H1 (cell line): ENCODE data around the gene CD58. TPM values are rescaled to one million over a fixed set of nuclear protein-coding genes. Genes with fewer than 3 reads are reported as not detected.

Experiments
- CTCF ChIA-PET: fragments of 300-600 bp; sonication (Branson Sonifier 250); formaldehyde crosslinking; loops from one replicate; lab custom pipeline; 2021; ENCODE audit not compliant: partially characterized antibody; lab: Charles Lee
- POLR2A ChIA-PET: fragments of 300-600 bp; sonication (Branson Sonifier 250); formaldehyde crosslinking; loops from one replicate; lab custom pipeline; 2021; ENCODE audit warnings: inconsistent platforms; ENCODE audit not compliant: partially characterized antibody; lab: Charles Lee
- DNase-seq, 2 experiments: peaks; one replicate each; pipeline versions ENCODE4 v3.0.0 to v3.0.0-alpha.2; 2010 to 2022; ENCODE audit warnings: low spot score in 2 of 2, low read depth in 1 of 2, mixed read lengths in 1 of 2
- FAIRE-seq: peaks from 2 replicates; lab custom pipeline; 2011; peaks lifted over from hg19 to GRCh38; lab: Jason Lieb, UNC
- H2AFZ ChIP-seq: 2 replicates; pipeline ENCODE4 v1.8.1; 2012; ENCODE audit warnings: low read length, inconsistent platforms
- H2AK5ac ChIP-seq: 2 replicates; pipeline ENCODE4 v1.6.1; 2013; ENCODE audit warnings: low read depth, low read length
- H2BK120ac ChIP-seq: replicated peaks from 2 replicates; pipeline ENCODE3; 2013; ENCODE audit warnings: low read depth, low read length, inconsistent platforms
- H2BK12ac ChIP-seq: 2 replicates; pipeline ENCODE4 v1.6.1; 2013; ENCODE audit warnings: low read depth, low read length
- H2BK15ac ChIP-seq: 2 replicates; pipeline ENCODE4 v1.6.1; 2013; ENCODE audit warnings: low read length
- H2BK20ac ChIP-seq: 2 replicates; pipeline ENCODE4 v1.6.1; 2013; ENCODE audit warnings: low read length
- H2BK5ac ChIP-seq: 2 replicates; pipeline ENCODE4 v1.6.1; 2013; ENCODE audit warnings: low read depth, low read length
- H3K14ac ChIP-seq: 2 replicates; pipeline ENCODE4 v1.6.1; 2013; ENCODE audit warnings: inconsistent platforms; ENCODE audit not compliant: insufficient read length
- H3K18ac ChIP-seq: 2 replicates; pipeline ENCODE4 v1.6.1; 2013; ENCODE audit warnings: low read length; ENCODE audit errors: extremely low read depth
- H3K23ac ChIP-seq: 2 replicates; pipeline ENCODE4 v1.6.1; 2013; ENCODE audit warnings: inconsistent platforms; ENCODE audit not compliant: insufficient read length
- H3K23me2 ChIP-seq: 2 replicates; pipeline ENCODE4 v1.6.1; 2013; ENCODE audit warnings: low read depth, low read length
- H3K27ac ChIP-seq: 2 replicates; pipeline ENCODE4 v1.6.1; 2011; ENCODE audit warnings: low read depth, low read length, inconsistent platforms
- H3K27me3 ChIP-seq, 4 experiments: replicated peaks in 1 of 4; 1 replicate in 1 of 4; 2 replicates in 3 of 4; pipeline versions ENCODE4 v1.6.1 to v1.8.1; 2011 to 2013; ENCODE audit warnings: low read length in 3 of 4, mild to moderate bottlenecking in 3 of 4, inconsistent platforms in 2 of 4, mixed read lengths in 2 of 4, moderate library complexity in 1 of 4; ENCODE audit not compliant: control insufficient read depth in 3 of 4, insufficient read depth in 3 of 4; ENCODE audit errors: extremely low read depth in 1 of 4
- H3K36me3 ChIP-seq, 4 experiments: 2 replicates each; pipeline versions ENCODE4 v1.6.1 to v1.8.1; 2011 to 2013; ENCODE audit warnings: mild to moderate bottlenecking in 4 of 4, low read length in 3 of 4, moderate library complexity in 2 of 4, control low read depth in 1 of 4, inconsistent platforms in 1 of 4; ENCODE audit not compliant: insufficient read depth in 4 of 4, control insufficient read depth in 2 of 4
- H3K4ac ChIP-seq: replicated peaks from 2 replicates; pipeline ENCODE3; 2013; ENCODE audit warnings: low read length, low read depth, mixed read lengths, inconsistent platforms; ENCODE audit not compliant: insufficient read length
- H3K4me1 ChIP-seq, 4 experiments: replicated peaks in 1 of 4; 1 replicate in 1 of 4; 2 replicates in 3 of 4; pipeline versions ENCODE4 v1.6.1 to v1.8.1; 2011 to 2013; ENCODE audit warnings: low read length in 3 of 4, inconsistent platforms in 2 of 4, mixed read lengths in 1 of 4; ENCODE audit not compliant: insufficient read depth in 4 of 4, control insufficient read depth in 3 of 4
- H3K4me2 ChIP-seq, 2 experiments: 2 replicates each; pipeline versions ENCODE4 v1.6.1 to v1.8.1; 2011 to 2013; ENCODE audit warnings: low read depth in 2 of 2, low read length in 2 of 2, control low read depth in 1 of 2, inconsistent platforms in 1 of 2, mild to moderate bottlenecking in 1 of 2; ENCODE audit not compliant: insufficient read depth in 1 of 2
- H3K4me3 ChIP-seq, 4 experiments: fragments of 200-600, 300-600 bp in 1 of 4; sonication (generic), shearing (Covaris generic), sonication (Bioruptor Twin) in 1 of 4; 2 replicates each; pipeline versions ENCODE4 v1.5.1 to v1.8.1; 2011 to 2016; ENCODE audit warnings: low read length in 4 of 4, low read depth in 3 of 4, control low read depth in 2 of 4, inconsistent platforms in 2 of 4, mild to moderate bottlenecking in 2 of 4, mixed read lengths in 1 of 4, moderate library complexity in 1 of 4; ENCODE audit not compliant: insufficient read depth in 2 of 4; ENCODE audit errors: extremely low read depth in 1 of 4
- H3K56ac ChIP-seq: replicated peaks from 2 replicates; pipeline ENCODE3; 2013; ENCODE audit warnings: low read depth, mild to moderate bottlenecking, mixed read lengths, low read length, inconsistent platforms; ENCODE audit not compliant: insufficient read length
- H3K79me1 ChIP-seq: 2 replicates; pipeline ENCODE4 v1.6.1; 2013; ENCODE audit warnings: low read depth, low read length, control low read depth
- H3K79me2 ChIP-seq, 2 experiments: 2 replicates each; pipeline versions ENCODE4 v1.6.1 to v1.8.1; 2012 to 2013; ENCODE audit warnings: low read length in 2 of 2, mild to moderate bottlenecking in 2 of 2, inconsistent platforms in 1 of 2; ENCODE audit not compliant: insufficient read depth in 2 of 2, control insufficient read depth in 1 of 2
- H3K9ac ChIP-seq, 4 experiments: replicated peaks in 1 of 4; 1 replicate in 1 of 4; 2 replicates in 3 of 4; pipeline versions ENCODE4 v1.6.1 to v1.8.1; 2011 to 2013; ENCODE audit warnings: low read depth in 3 of 4, low read length in 3 of 4, control low read depth in 2 of 4, mild to moderate bottlenecking in 2 of 4, moderate library complexity in 2 of 4, inconsistent platforms in 1 of 4; ENCODE audit errors: extremely low read depth in 1 of 4
- H3K9me3 ChIP-seq, 2 experiments: 2 replicates each; pipeline versions ENCODE4 v1.6.1 to v1.8.1; 2012 to 2013; ENCODE audit warnings: mild to moderate bottlenecking in 2 of 2, moderate library complexity in 2 of 2, control low read depth in 1 of 2, inconsistent platforms in 1 of 2, low read depth in 1 of 2, low read length in 1 of 2, mixed read lengths in 1 of 2; ENCODE audit not compliant: insufficient read depth in 2 of 2
- H4K20me1 ChIP-seq, 2 experiments: replicated peaks in 1 of 2; 2 replicates each; pipeline versions ENCODE3 to v1.8.1; 2011 to 2013; ENCODE audit warnings: inconsistent platforms in 2 of 2, low read length in 2 of 2, mild to moderate bottlenecking in 1 of 2; ENCODE audit not compliant: insufficient read depth in 2 of 2, control insufficient read depth in 1 of 2
- H4K5ac ChIP-seq: 2 replicates; pipeline ENCODE4 v1.6.1; 2013; ENCODE audit warnings: low read length, low read depth, mixed read lengths, inconsistent platforms; ENCODE audit not compliant: insufficient read length
- H4K8ac ChIP-seq: 2 replicates; pipeline ENCODE4 v1.8.0; 2013; ENCODE audit warnings: mild to moderate bottlenecking, moderate library complexity, low read length, inconsistent platforms; ENCODE audit not compliant: insufficient read depth; ENCODE audit errors: extremely low read depth
- H4K91ac ChIP-seq: replicated peaks from 2 replicates; pipeline ENCODE3; 2013; ENCODE audit warnings: low read length, mixed read lengths, inconsistent platforms; ENCODE audit not compliant: insufficient read length
- CHD2 ChIP-seq: IDR thresholded peaks from 2 replicates; pipeline ENCODE4 v1.6.1; 2012; ENCODE audit warnings: low read length, improper control_type of control experiment
- EP300 ChIP-seq, 2 experiments: IDR thresholded peaks; 1 replicate in 1 of 2; 2 replicates in 1 of 2; pipeline ENCODE4 v1.6.1; 2011 to 2012; ENCODE audit warnings: low read depth in 2 of 2, low read length in 2 of 2, mild to moderate bottlenecking in 2 of 2, borderline replicate concordance in 1 of 2, inconsistent platforms in 1 of 2, moderate library complexity in 1 of 2
- KDM4A ChIP-seq: IDR thresholded peaks from one replicate; pipeline ENCODE4 v1.7.1; 2012; ENCODE audit warnings: low read depth, mild to moderate bottlenecking, moderate library complexity, low read length, inconsistent platforms; ENCODE audit not compliant: severe bottlenecking
- KDM5A ChIP-seq: fragments of 200-600 bp; IDR thresholded peaks from 2 replicates; pipeline ENCODE4 v1.7.1; 2012; ENCODE audit warnings: mild to moderate bottlenecking, low read length, inconsistent platforms, mixed read lengths
- MAFK ChIP-seq: IDR thresholded peaks from 2 replicates; pipeline ENCODE4 v1.6.1; 2012; ENCODE audit warnings: low read depth, mild to moderate bottlenecking, improper control_type of control experiment, low read length
- POLR2AphosphoS5 ChIP-seq: IDR thresholded peaks from 2 replicates; pipeline ENCODE4 v1.6.1; 2011; ENCODE audit warnings: low read depth, low read length
- RFX5 ChIP-seq: IDR thresholded peaks from 2 replicates; pipeline ENCODE4 v1.6.1; 2011; ENCODE audit warnings: low read depth, low read length, improper control_type of control experiment, borderline replicate concordance
- SIX5 ChIP-seq: IDR thresholded peaks from 2 replicates; pipeline ENCODE4 v1.6.1; 2011; ENCODE audit warnings: mild to moderate bottlenecking, low read depth, low read length
- SP2 ChIP-seq: IDR thresholded peaks from 2 replicates; pipeline ENCODE4 v1.6.1; 2012; ENCODE audit warnings: mild to moderate bottlenecking, low read length, inconsistent platforms
- TAF1 ChIP-seq: IDR thresholded peaks from 2 replicates; pipeline ENCODE4 v1.6.1; 2011; ENCODE audit warnings: mild to moderate bottlenecking, low read depth, low read length
- TAF7 ChIP-seq: optimal IDR thresholded peaks from 2 replicates; pipeline ENCODE3; 2011; ENCODE audit warnings: low read depth, mild to moderate bottlenecking, inconsistent platforms, low read length, moderate library complexity, borderline replicate concordance
- TCF12 ChIP-seq: IDR thresholded peaks from 2 replicates; pipeline ENCODE4 v1.6.1; 2011; ENCODE audit warnings: low read depth, mild to moderate bottlenecking, low read length
- TEAD4 ChIP-seq: IDR thresholded peaks from 2 replicates; pipeline ENCODE4 v1.6.1; 2012; ENCODE audit warnings: low read depth, low read length, inconsistent platforms, mixed read lengths
- WGBS, 2 experiments: shearing (Covaris generic) in 1 of 2; methylation state at CpG; one replicate each; pipeline versions ENCODE4 v1.1.6 to v1.1.7; 2013 to 2015; ENCODE audit warnings: low lambda C conversion rate in 2 of 2, mixed read lengths in 2 of 2, inconsistent platforms in 1 of 2, low coverage in 1 of 2, missing lambda C conversion rate in 1 of 2; ENCODE audit not compliant: insufficient replicate concordance in 2 of 2, insufficient coverage in 1 of 2, insufficient read length in 1 of 2; ENCODE audit errors: extremely low coverage in 1 of 2, missing lambda C conversion rate in 1 of 2; 5-methylcytosine and 5-hydroxymethylcytosine counted together
- polyA plus RNA-seq, 7 experiments: library from polyadenylated mRNA; depleted of rRNA in 3 of 7; stranded (reverse) in 5 of 7; unstranded in 2 of 7; fragments of >200 nt in 5 of 7; fragments of 200-250 nt in 2 of 7; gene quantifications; 1 replicate in 5 of 7; 2 replicates in 1 of 7; 4 replicates in 1 of 7; pipeline versions ENCODE4 v1.2.1 to v1.2.3, GENCODE V29; 2011 to 2013; ENCODE audit warnings: missing spikeins in 2 of 7, mixed read lengths in 2 of 7
- total RNA-seq: library from RNA; stranded (reverse); fragmentation: NEBNext Ultra II Directional; extraction: Animal tissue kit (Norgen Biotek cat#: 25700); gene quantifications from 2 replicates; pipeline ENCODE4 v1.2.1, GENCODE V29; 2021

Gene CD58
- total and polyA plus RNA-seq, 2 of the 8 experiments (the other 6 are each of a cell fraction or from before 2014, with no cell fraction given): 5.3 to 5.5 TPM

DNA sequence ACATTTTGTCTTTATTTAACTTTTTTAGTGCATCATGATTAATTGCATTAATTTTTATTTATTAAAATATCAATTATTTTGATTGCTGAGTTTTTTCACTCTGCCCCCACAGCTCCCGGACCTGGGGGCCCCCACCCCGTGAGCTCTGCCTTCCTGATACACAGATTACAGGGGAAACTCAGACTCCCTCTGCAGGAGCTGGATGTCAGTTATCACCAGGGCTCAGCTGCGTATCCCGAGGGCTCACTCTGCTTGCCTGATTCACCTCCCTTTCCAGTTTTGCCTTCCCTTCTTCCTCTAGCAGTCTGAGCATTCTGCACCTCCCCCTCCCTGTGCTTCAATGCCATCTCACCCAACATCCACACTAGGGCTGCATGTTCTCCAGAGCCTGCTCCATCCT, 99.6 kb downstream of the CD58 start:
- Histone ChIP-seq H4K20me1 (no peaks in the 10 kb centered on the region), H2BK120ac (no peak overlapping the region), H3K4ac (no peak overlapping the region), H3K79me2 (no peaks in the 10 kb centered on the region), H3K27me3 (no peaks in the 10 kb centered on the region), H3K18ac (no peak overlapping the region), H3K27ac (no peak overlapping the region), H3K23ac (no peak overlapping the region), H3K4me2 (no peak overlapping the region), H4K8ac (no peak overlapping the region), H3K56ac (no peak overlapping the region), H2AFZ (no peak overlapping the region), H4K5ac (no peak overlapping the region), H2AK5ac (no peak overlapping the region), H3K79me1 (no peaks in the 10 kb centered on the region), H2BK12ac (no peak overlapping the region), H2BK5ac (no peak overlapping the region), H4K91ac (no peak overlapping the region), H3K4me1 (0 out of 7 replicates have a peak, but pooled peaks cover 0 to 2% (median 0%) of the 10 kb centered on the region in 4 experiments), H3K14ac (no peak overlapping the region), H3K4me3 (no peak overlapping the region), H3K36me3 (no peaks in the 10 kb centered on the region), H2BK20ac (no peak overlapping the region), H3K9ac (no peak overlapping the region), H3K9me3 (no peaks in the 10 kb centered on the region), H3K23me2 (peaks cover 3% of the 10 kb centered on the region; the same call in 1 of the 2 replicates), H2BK15ac (no peak overlapping the region)
- TF ChIP-seq POLR2AphosphoS5: no peak
- TF ChIP-seq SP2: no peak
- TF ChIP-seq SIX5: no peak
- TF ChIP-seq MAFK: no peak
- TF ChIP-seq TAF7: no peak
- no peak for TF ChIP-seq KDM5A
- no peak for TF ChIP-seq TAF1
- TF ChIP-seq CHD2: no peak
- TF ChIP-seq EP300 (IDR thresholded peaks at IDR 0.05; ENCODE audit: borderline replicate concordance in 1 of 2, low read depth in 2 of 2, low read length in 2 of 2): no peak
- no peak for TF ChIP-seq RFX5
- TF ChIP-seq TCF12: no peak
- TF ChIP-seq KDM4A: no peak
- TF ChIP-seq TEAD4: no peak
- ChIA-PET POLR2A (no interaction called here), CTCF (interaction anchor here (4.4 kb wide), 1 partner anchor 13 kb away, joined by 33 read pairs; no protein-coding TSS in a partner anchor)
- DNase-seq: no peak
- WGBS, 2 experiments: 95% methylated on average over 4 of the region's 4 CpGs; no CpG with 5 or more reads in 1 of the 2 experiments
- no peak for FAIRE-seq
